HG02938 (cell line): ENCODE data around the gene MON2.

ENCODE experiments used
- ATAC-seq: cut with Tn5 transposase; IDR thresholded peaks from one replicate; pipeline ENCODE4 v1.9.1; 2021; ENCODE audit warnings: mild to moderate bottlenecking, moderate library complexity; ENCODE audit not compliant: unreplicated experiment

MON2 gene

DNA sequence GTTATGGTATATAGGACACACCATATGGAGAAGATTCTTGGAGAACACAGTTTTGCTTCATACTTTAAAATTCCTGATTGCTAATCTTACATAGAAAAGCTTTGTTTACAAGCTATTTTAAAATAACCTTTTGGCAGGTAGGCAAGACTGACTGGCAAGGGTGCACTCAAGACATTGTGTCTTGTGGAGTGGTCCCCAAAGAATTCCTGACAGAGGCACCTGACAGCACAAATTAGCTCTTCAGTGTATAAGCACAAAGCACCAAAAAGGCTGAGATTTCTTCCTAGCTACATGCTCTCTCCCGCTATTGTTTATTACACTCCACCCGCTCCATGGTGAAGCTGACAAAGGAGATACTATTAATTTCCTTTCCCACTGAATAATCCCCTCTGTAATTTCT lies 139.4 kb downstream of the MON2 start:
- ATAC-seq, result no peak

DNA sequence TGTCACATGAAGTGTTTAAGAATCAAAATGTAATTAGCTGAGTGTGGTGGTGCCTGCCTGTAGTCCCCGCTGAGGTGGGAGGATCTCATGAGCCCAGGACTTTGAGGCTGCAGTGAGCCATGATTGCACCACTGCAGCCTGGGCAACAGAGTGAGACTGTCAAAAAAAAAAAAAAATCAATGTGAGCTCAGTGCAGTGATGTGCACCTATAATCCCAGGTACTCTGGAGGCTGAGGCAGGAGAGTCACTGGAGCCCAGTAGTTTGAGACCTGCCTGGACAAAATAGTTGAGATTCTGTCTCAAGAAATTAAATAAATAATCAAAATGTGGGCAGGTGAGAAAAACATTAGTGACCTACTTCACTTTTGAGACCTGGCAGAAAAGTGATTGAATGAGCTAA lies 140.0 kb downstream of the MON2 start:
- ATAC-seq, result no peak

GRCh38 chr12:62613081-62613480 lies 146.5 kb downstream of the MON2 start:
- ATAC-seq, result no peak

DNA sequence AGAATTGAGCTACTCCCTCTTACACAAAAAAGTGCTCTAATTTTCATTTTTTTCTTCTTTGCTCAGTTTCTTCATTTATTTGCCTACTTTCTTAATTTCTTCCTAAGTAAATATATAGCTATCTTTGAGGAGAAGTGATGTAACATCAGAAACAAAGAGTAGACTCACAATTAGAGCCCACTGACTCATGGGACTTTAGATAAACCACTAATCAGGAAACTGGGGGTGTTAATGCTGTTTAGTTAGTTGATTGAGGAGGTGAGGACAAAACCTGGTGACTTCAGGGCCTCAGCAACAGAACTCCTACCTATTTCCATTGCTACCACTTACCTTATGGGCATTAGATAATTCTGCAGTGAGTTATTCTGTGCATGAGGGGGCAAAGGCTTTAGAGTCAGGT lies 151.7 kb downstream of the MON2 start:
- no peak for ATAC-seq

DNA sequence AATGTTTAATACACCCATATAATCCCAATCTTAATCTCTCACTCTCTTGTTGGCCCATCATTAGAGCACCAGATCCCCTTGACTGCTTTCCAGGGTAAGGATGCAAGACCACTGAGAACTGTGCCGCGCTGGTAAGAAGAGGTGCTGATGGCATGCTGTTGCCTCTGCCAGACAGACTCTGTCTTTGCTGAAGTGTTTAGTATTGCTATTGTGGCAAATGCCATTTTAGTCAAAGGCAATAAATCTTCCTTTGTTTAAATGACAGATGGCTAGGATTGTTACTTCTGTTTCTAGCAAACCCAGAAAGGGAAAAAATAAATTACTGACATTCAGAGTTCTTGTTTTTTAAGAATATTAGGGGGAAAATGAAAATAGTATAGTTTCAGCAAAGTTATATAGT lies 152.3 kb downstream of the MON2 start:
- ATAC-seq, result no peak

GRCh38 chr12:62621101-62621638 lies 154.5 kb downstream of the MON2 start:
- no peak for ATAC-seq

- no peak for ATAC-seq
Observed at GRCh38 chr12:62622177-62622576, 155.6 kb downstream of the MON2 start.

DNA sequence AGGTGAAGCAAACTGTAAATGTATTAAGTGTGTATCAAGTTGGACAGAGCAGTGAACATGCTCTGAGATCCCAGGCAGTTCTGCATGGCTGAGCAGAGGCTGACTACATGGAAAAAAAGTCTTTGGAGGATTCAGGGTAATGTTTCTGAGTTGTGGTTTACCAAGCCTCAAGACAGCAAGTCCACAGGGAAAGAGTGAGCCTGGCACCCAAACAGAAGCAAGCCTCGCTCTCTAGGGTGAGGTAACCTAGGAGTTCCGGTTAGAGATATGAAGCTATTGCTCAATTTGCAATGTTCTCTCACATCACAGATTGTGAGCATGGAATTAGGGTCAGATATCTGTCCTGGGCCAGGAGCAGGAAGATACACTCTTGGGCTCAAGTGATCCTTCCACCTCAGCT lies 158.6 kb downstream of the MON2 start:
- no peak for ATAC-seq

DNA sequence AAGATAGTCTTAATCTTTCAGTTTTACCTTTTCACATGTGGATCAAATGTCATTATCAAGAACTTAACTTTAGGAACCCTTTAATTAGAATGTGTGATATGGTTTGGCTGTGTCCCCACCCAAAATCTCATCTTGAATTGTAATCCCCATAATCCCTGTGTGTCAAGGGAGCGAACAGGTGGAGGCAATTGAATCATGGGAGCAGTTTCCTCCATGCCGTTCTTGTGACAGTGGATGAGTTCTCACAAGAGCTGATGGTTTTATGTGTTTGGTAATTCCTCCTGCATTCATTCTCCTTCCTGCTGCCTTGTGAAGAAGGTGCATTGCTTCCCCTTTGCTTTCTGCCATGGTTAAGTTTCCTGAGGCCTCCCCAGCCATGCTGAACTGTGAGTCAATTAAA lies 160.6 kb downstream of the MON2 start:
- no peak for ATAC-seq

GRCh38 chr12:62629413-62629812 lies 162.8 kb downstream of the MON2 start:
- no peak for ATAC-seq

- no peak for ATAC-seq
Observed at GRCh38 chr12:62629971-62630739, 163.5 kb downstream of the MON2 start.

- ATAC-seq, result no peak
Observed at GRCh38 chr12:62631471-62632410, 165.1 kb downstream of the MON2 start.

GRCh38 chr12:62632411-62632918 lies 165.8 kb downstream of the MON2 start:
- no peak for ATAC-seq

DNA sequence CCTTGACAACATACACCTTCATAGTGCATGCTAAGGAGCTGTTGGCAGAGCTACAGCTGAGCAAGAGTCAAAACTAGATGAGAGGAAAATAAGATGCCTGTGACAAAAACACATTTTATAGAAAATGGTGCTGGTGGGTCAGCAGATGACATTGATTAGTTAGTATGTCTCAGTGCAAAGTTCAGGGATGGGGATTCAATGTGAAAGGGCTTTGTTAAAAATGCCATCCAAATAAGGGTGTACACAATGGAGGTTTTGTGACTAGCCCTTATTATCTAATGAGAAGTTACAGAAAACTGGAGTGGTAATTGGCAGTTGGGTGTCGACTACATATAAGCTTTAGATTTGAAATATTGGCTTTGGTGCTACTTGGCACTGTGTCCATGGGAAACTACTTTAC lies 169.0 kb downstream of the MON2 start:
- ATAC-seq, result no peak

DNA sequence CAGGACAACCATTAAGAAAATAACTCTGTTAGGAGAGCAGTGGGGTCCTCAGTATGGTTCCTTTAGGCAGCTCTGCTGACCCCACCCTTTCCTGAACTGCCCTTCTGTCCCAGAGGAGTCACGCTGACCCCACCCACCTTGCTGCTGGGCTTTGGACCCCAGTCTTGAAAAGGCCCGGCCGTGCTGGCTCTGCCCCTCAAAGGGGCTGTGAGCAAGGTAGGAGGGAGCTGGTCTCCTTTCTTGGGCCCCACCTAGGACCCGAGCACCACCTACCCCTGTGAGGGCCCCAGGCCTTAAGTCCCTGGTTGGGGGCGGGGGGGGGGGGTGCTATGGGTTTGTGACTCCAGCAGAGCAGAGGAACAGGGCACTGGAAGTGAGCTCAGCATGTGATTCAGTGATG lies 171.1 kb downstream of the MON2 start:
- ATAC-seq, result no peak

GRCh38 chr12:62640910-62641448 lies 174.4 kb downstream of the MON2 start:
- ATAC-seq, result peak; percentile 96

- no peak for ATAC-seq
Observed at GRCh38 chr12:62642486-62642885, 175.9 kb downstream of the MON2 start.

DNA sequence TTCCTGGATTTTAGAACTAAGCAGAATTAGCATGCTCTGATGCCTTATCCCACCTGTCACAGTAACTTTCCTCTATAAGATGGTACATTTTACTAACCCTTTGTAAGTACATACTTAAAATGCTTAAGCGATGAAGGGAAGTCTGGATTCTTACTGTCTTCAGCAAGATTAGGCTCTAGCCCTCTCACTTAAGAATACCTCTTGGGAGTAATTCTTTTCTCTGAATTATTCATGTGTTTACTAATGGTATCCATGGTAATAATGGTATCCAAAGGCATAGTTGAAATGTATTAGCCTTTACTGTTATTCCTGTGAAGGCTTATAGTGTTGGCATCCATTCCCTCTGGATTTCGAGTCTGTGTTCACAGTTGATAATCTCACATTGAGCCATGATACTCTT lies 176.9 kb downstream of the MON2 start:
- ATAC-seq, result no peak

DNA sequence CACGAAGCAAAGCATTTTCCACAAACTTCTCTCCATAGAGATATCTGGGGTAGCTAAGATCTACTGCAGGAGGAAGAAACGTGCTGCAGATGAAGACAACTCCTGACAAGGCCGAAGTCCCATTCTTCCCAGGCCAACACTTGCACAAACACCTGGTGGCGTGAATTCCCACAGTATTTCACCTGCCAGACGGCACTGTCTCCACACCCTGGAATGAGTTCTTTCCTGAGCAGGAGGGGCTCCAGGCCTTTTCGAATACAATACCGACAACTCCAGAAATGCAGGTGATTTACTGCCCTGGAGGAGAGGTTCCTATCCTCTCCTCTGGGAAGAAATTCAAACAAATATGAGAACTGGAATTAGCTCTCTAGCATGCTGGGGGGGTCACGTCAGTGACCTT lies 179.9 kb downstream of the MON2 start:
- ATAC-seq, result no peak

- ATAC-seq, result no peak
Observed at GRCh38 chr12:62647586-62647985, 181.0 kb downstream of the MON2 start.

- no peak for ATAC-seq
Observed at GRCh38 chr12:62649412-62650138, 182.9 kb downstream of the MON2 start.
